Mesenchymal stem cell (in vitro differentiated cells and primary cell): ENCODE measurements around the gene RABAC1.

Experiments
- DNase-seq: peaks from one replicate; pipeline ENCODE4 v3.0.0-alpha.2; 2013
- H2AFZ ChIP-seq: one replicate; pipeline ENCODE4 v1.6.1; 2013; ENCODE audit warnings: low read depth, mild to moderate bottlenecking, control low read depth, inconsistent platforms, low read length, moderate library complexity
- H2AK5ac ChIP-seq: 2 replicates; pipeline ENCODE4 v1.6.1; 2013; ENCODE audit warnings: low read length, moderate library complexity, mild to moderate bottlenecking, inconsistent platforms; ENCODE audit not compliant: severe bottlenecking
- H2BK120ac ChIP-seq: one replicate; pipeline ENCODE4 v1.6.1; 2013; ENCODE audit warnings: low read depth, mild to moderate bottlenecking, inconsistent platforms, low read length, moderate library complexity
- H2BK12ac ChIP-seq, 2 experiments: one replicate each; pipeline ENCODE4 v1.6.1; 2013; ENCODE audit warnings: inconsistent platforms in 2 of 2, low read length in 2 of 2, mild to moderate bottlenecking in 2 of 2, moderate library complexity in 2 of 2, control low read depth in 1 of 2
- H2BK15ac ChIP-seq: one replicate; pipeline ENCODE4 v1.6.1; 2013; ENCODE audit warnings: mild to moderate bottlenecking, low read depth, inconsistent platforms; ENCODE audit not compliant: poor library complexity, severe bottlenecking
- H2BK5ac ChIP-seq: 2 replicates; pipeline ENCODE4 v1.6.1; 2013; ENCODE audit warnings: low read depth, mild to moderate bottlenecking, low read length, control low read depth, inconsistent platforms; ENCODE audit not compliant: poor library complexity, severe bottlenecking
- H3K14ac ChIP-seq, 2 experiments: one replicate each; pipeline ENCODE4 v1.6.1; 2013; ENCODE audit warnings: inconsistent platforms in 2 of 2, low read length in 2 of 2, control low read depth in 1 of 2, mild to moderate bottlenecking in 1 of 2, moderate library complexity in 1 of 2
- H3K18ac ChIP-seq, 2 experiments: one replicate each; pipeline ENCODE4 v1.6.1; 2013; ENCODE audit warnings: inconsistent platforms in 2 of 2, low read length in 2 of 2, control low read depth in 1 of 2, low read depth in 1 of 2, mild to moderate bottlenecking in 1 of 2
- H3K23ac ChIP-seq, 2 experiments: one replicate each; pipeline ENCODE4 v1.6.1; 2013; ENCODE audit warnings: inconsistent platforms in 2 of 2, low read length in 2 of 2, mild to moderate bottlenecking in 2 of 2, moderate library complexity in 2 of 2, control low read depth in 1 of 2
- H3K27ac ChIP-seq: 2 replicates; pipeline ENCODE4 v1.5.1; 2013; ENCODE audit warnings: mild to moderate bottlenecking, moderate library complexity, low read length, control low read depth, inconsistent platforms; ENCODE audit not compliant: poor library complexity, severe bottlenecking
- H3K27me3 ChIP-seq, 2 experiments: 2 replicates each; pipeline versions ENCODE4 v1.6.1 to v1.7.0; 2013; ENCODE audit warnings: low read length in 2 of 2, mild to moderate bottlenecking in 2 of 2, moderate library complexity in 2 of 2, control low read depth in 1 of 2, inconsistent platforms in 1 of 2; ENCODE audit not compliant: control insufficient read depth in 1 of 2, insufficient read depth in 1 of 2
- H3K36me3 ChIP-seq, 2 experiments: 2 replicates each; pipeline versions ENCODE4 v1.6.1 to v1.7.0; 2013; ENCODE audit warnings: low read length in 2 of 2, control low read depth in 1 of 2, inconsistent platforms in 1 of 2, low read depth in 1 of 2, mild to moderate bottlenecking in 1 of 2; ENCODE audit not compliant: insufficient read depth in 2 of 2, control insufficient read depth in 1 of 2
- H3K4ac ChIP-seq, 2 experiments: one replicate each; pipeline ENCODE4 v1.6.1; 2013; ENCODE audit warnings: inconsistent platforms in 2 of 2, low read length in 2 of 2, mild to moderate bottlenecking in 2 of 2, moderate library complexity in 2 of 2, control low read depth in 1 of 2, low read depth in 1 of 2
- H3K4me1 ChIP-seq: 2 replicates; pipeline ENCODE4 v1.6.1; 2013; ENCODE audit warnings: low read depth, low read length, control low read depth; ENCODE audit not compliant: control insufficient read depth, insufficient read depth
- H3K4me2 ChIP-seq: 2 replicates; pipeline ENCODE4 v1.6.1; 2013; ENCODE audit warnings: low read length, mild to moderate bottlenecking, inconsistent platforms; ENCODE audit not compliant: poor library complexity, severe bottlenecking
- H3K4me3 ChIP-seq, 2 experiments: 2 replicates each; pipeline versions ENCODE4 v1.5.1 to v1.7.0; 2013; ENCODE audit warnings: low read length in 2 of 2, mild to moderate bottlenecking in 2 of 2, control low read depth in 1 of 2, low read depth in 1 of 2; ENCODE audit not compliant: insufficient read depth in 1 of 2
- H3K79me1 ChIP-seq: replicated peaks from 2 replicates; pipeline ENCODE4 v1.6.1; 2013; ENCODE audit warnings: mild to moderate bottlenecking, control low read depth, low read length, inconsistent platforms; ENCODE audit not compliant: poor library complexity, severe bottlenecking
- H3K9ac ChIP-seq: 2 replicates; pipeline ENCODE4 v1.7.0; 2013; ENCODE audit warnings: mild to moderate bottlenecking, low read length, moderate library complexity
- H3K9me3 ChIP-seq: 2 replicates; pipeline ENCODE4 v1.7.0; 2013; ENCODE audit warnings: mild to moderate bottlenecking, low read length; ENCODE audit not compliant: control insufficient read depth
- H4K8ac ChIP-seq: one replicate; pipeline ENCODE4 v1.6.1; 2013; ENCODE audit warnings: inconsistent platforms, mild to moderate bottlenecking, low read length, moderate library complexity
- H4K91ac ChIP-seq: one replicate; pipeline ENCODE4 v1.6.1; 2013; ENCODE audit warnings: mild to moderate bottlenecking, low read length, inconsistent platforms
- WGBS: methylation state at CpG from one replicate; pipeline ENCODE4 v1.1.7; 2013; ENCODE audit warnings: mixed read lengths; 5-methylcytosine and 5-hydroxymethylcytosine counted together

RABAC1 gene

DNA sequence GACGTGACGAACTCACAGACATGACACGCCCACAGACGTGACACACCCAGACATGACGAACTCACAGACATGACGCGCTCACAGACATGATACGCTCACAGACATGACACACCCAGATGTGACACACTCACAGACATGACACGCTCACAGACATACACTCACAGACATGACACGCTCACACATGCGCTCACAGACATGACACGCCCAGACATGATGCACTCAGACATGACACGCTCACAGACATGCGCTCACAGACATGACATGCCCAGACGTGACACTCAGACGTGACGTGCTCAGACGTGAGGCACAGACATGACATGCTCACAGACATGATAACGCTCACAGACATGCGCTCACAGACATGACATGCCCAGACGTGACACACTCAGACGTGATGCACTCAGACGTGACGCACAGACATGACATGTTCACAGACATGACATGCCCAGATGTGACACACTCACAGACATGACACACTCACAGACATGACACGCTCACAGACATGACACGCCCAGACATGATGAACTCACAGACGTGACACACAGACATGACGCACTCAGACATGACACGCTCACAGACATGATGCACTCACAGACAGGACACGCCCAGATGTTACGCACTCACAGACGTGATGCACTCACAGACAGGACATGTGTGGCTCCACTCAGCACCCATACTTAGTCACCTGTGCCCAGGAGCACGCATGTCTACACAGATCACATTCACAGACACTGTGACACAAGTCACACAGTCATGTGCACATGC lies 39.0 kb downstream of the RABAC1 start:
- no peak for DNase-seq
- no peak overlapping the region for H3K4me2 ChIP-seq
- 96% methylated on average over 33 of the region's 33 CpGs for WGBS
- H3K27me3 ChIP-seq = peaks cover 78 to 88% of the 10 kb centered on the region in 2 experiments
- no peak overlapping the region for H2BK120ac ChIP-seq
- H3K4me1 ChIP-seq = peaks cover 2% of the 10 kb centered on the region
- H3K79me1 ChIP-seq = no peaks in the 10 kb centered on the region
- H4K8ac ChIP-seq = no peak overlapping the region
- no peak overlapping the region for H2BK15ac ChIP-seq
- H2AK5ac ChIP-seq = no peak overlapping the region
- H3K14ac ChIP-seq = no peak overlapping the region
- H3K4ac ChIP-seq = no peak overlapping the region
- no peak overlapping the region for H2AFZ ChIP-seq
- no peaks in the 10 kb centered on the region for H3K36me3 ChIP-seq
- no peak overlapping the region for H3K18ac ChIP-seq
- no peak overlapping the region for H3K23ac ChIP-seq
- no peak overlapping the region for H3K27ac ChIP-seq
- no peak overlapping the region for H3K4me3 ChIP-seq
- H2BK5ac ChIP-seq = no peak overlapping the region
- H2BK12ac ChIP-seq = no peak overlapping the region
- no peaks in the 10 kb centered on the region for H3K9me3 ChIP-seq
- no peak overlapping the region for H3K9ac ChIP-seq
- no peak overlapping the region for H4K91ac ChIP-seq

GRCh38 chr19:41918653-41919244 lies 40.4 kb downstream of the RABAC1 start:
- 88% methylated on average over 5 of the region's 5 CpGs for WGBS
- H3K18ac ChIP-seq = peak overlapping the region in 1 of 2 experiments; percentile 49
- peak overlapping the region in 1 of 2 experiments; percentile 84 for H3K14ac ChIP-seq
- H3K4ac ChIP-seq = no peak overlapping the region
- H3K9me3 ChIP-seq = no peaks in the 10 kb centered on the region
- no peak overlapping the region for H3K4me2 ChIP-seq
- H3K36me3 ChIP-seq = no peaks in the 10 kb centered on the region
- no peak overlapping the region for H2BK5ac ChIP-seq
- DNase-seq = no peak
- H2BK12ac ChIP-seq = no peak overlapping the region
- H3K4me1 ChIP-seq = peaks cover 3% of the 10 kb centered on the region
- H2AFZ ChIP-seq = no peak overlapping the region
- H3K23ac ChIP-seq = no peak overlapping the region
- no peak overlapping the region for H4K91ac ChIP-seq
- H2BK15ac ChIP-seq = no peak overlapping the region
- H2AK5ac ChIP-seq = no peak overlapping the region
- H4K8ac ChIP-seq = no peak overlapping the region
- H2BK120ac ChIP-seq = no peak overlapping the region
- H3K27ac ChIP-seq = no peak overlapping the region
- H3K79me1 ChIP-seq = no peaks in the 10 kb centered on the region
- H3K9ac ChIP-seq = no peak overlapping the region
- no peak overlapping the region for H3K4me3 ChIP-seq
- peaks cover 75 to 87% of the 10 kb centered on the region in 2 experiments for H3K27me3 ChIP-seq

- peak overlapping the region; percentile 43 for H4K91ac ChIP-seq
- no peak overlapping the region for H2AFZ ChIP-seq
- H2BK120ac ChIP-seq = no peak overlapping the region
- H3K27ac ChIP-seq = no peak overlapping the region
- no peak overlapping the region for H4K8ac ChIP-seq
- peak overlapping the region in 1 of 2 experiments; percentile 45 for H3K14ac ChIP-seq
- no peak overlapping the region for H3K23ac ChIP-seq
- no peak overlapping the region for H3K9ac ChIP-seq
- H2BK12ac ChIP-seq = no peak overlapping the region
- DNase-seq = no peak
- no peak overlapping the region for H3K18ac ChIP-seq
- H2AK5ac ChIP-seq = no peak overlapping the region
- H3K79me1 ChIP-seq = no peaks in the 10 kb centered on the region
- H2BK5ac ChIP-seq = no peak overlapping the region
- no peak overlapping the region for H3K4me3 ChIP-seq
- H3K4me1 ChIP-seq = peaks cover 8% of the 10 kb centered on the region
- WGBS = 81% methylated on average over 6 of the region's 6 CpGs
- H3K27me3 ChIP-seq = peaks cover 78 to 88% of the 10 kb centered on the region in 2 experiments
- H3K4ac ChIP-seq = no peak overlapping the region
- no peak overlapping the region for H3K4me2 ChIP-seq
- H2BK15ac ChIP-seq = no peak overlapping the region
- H3K36me3 ChIP-seq = no peaks in the 10 kb centered on the region
- H3K9me3 ChIP-seq = no peaks in the 10 kb centered on the region
Observed at GRCh38 chr19:41918095-41918494, 41.0 kb downstream of the RABAC1 start.

DNA sequence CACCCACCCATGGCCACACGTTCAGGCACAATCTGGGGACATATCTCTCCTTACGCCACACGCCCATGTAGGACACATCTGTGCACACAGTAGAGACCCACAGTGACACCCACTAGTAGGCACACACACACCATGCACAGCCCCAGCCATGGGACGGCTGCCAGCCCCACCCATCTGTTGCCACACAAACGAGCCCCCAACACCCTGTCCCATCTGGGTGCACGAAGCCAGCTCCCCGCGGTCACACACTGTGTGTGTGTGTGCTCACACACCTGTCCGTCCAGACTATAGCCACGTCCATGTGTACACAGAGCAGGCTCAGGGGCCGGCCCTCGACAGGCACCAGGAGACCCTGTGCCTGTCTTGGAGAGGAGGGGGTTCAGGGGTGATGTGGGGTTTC lies 41.4 kb downstream of the RABAC1 start:
- peaks cover 78 to 86% of the 10 kb centered on the region in 2 experiments for H3K27me3 ChIP-seq
- no peak overlapping the region for H3K14ac ChIP-seq
- no peak overlapping the region for H4K91ac ChIP-seq
- H2AFZ ChIP-seq = no peak overlapping the region
- WGBS = 74% methylated on average over 11 of the region's 12 CpGs
- no peak overlapping the region for H2BK5ac ChIP-seq
- H2BK120ac ChIP-seq = no peak overlapping the region
- H2AK5ac ChIP-seq = no peak overlapping the region
- no peak overlapping the region for H3K18ac ChIP-seq
- H3K4me3 ChIP-seq = no peak overlapping the region
- peaks cover 12% of the 10 kb centered on the region for H3K4me1 ChIP-seq
- H3K9ac ChIP-seq = no peak overlapping the region
- no peak overlapping the region for H3K23ac ChIP-seq
- H3K4me2 ChIP-seq = no peak overlapping the region
- H3K79me1 ChIP-seq = no peaks in the 10 kb centered on the region
- H3K9me3 ChIP-seq = no peaks in the 10 kb centered on the region
- no peak for DNase-seq
- H4K8ac ChIP-seq = no peak overlapping the region
- H3K4ac ChIP-seq = no peak overlapping the region
- no peak overlapping the region for H2BK12ac ChIP-seq
- peak overlapping the region; percentile 75 for H2BK15ac ChIP-seq
- H3K27ac ChIP-seq = no peak overlapping the region
- H3K36me3 ChIP-seq = no peaks in the 10 kb centered on the region
